Activated CD8-positive, alpha-beta memory T cell treated with anti-CD3 and anti-CD28 coated beads, Interleukin-2, amount 50 U/mL, for 48 hours (primary cell): Measurements from ENCODE around the gene EPS8.
"Not testable (repeated sequence)": the region's sequence is repeated elsewhere in the genome, so short reads cannot be mapped to it uniquely, and the experiment has no call there.

Experiments
- DNase-seq: peaks from one replicate; pipeline ENCODE4 v3.0.0-alpha.2; 2020

The EPS8 gene

DNA sequence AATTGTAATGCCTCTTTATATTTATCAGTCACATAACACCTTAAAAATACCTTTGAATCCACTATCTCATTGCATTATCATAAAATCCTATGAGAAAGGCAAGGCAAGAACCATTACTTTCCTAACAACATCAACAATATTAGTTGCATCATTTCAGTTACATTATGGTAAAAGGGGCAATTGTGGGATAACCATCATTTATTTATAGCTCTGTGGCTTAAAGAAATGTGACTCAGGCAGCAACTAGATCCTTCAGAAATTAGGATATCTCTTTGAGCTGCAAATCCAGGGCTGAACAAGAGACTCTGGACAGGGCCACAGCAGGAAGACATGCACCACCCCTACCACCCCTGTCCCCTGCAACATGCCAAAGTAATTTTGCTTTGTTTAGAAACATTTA lies 36.4 kb downstream of the EPS8 start:
- no peak for DNase-seq

DNA sequence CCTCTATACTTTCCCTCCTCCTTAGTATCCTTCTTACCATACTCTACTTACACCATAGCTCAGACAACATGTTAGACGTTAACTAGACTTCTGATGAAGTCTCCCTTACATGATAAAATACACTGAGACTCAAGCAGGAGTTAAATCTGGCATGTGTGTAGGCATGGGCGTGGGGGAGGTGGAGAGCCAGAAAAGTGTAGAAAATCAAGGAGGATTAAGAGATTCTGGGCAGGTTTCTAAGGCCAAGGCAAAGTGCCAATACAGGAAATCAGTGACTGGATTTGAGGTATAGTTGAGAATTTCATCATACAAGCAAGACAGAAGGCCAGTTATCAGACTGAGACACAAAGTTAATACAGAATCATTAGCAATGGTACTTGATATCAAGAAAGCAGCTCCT lies 37.4 kb downstream of the EPS8 start:
- no peak for DNase-seq

DNA sequence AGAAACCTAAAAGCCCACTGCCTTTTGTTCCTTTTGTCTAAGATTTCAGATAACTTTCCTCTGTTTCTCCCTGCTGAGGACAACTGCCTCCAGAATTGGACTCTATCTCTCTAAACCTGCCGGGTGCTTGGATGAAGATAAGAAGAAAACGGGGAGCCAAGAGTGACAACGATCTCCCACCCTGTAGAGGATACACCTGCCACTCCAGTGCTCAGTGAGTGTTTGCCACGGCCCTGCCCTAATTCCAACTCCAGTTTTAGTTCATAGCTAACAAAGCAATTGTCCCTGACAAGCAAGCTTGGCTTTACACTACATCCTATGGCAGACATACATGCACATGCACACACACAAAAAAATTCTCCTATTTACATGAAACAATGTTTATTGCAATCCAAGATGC lies 39.3 kb downstream of the EPS8 start:
- no peak for DNase-seq

DNA sequence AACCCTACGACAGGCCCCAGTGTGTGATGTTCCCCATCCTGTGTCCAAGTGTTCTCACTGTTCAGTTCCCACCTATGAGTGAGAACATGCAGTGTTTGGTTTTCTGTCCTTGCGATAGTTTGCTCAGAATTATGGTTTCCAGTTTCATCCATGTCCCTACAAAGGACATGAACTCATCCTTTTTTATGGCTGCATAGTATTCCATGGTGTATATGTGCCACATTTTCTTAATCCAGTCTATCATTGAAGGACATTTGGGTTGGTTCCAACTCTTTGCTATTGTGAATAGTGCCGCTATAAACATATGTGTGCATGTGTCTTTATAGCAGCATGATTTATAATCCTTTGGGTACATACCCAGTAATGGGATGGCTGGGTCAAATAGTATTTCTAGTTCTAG lies 47.3 kb downstream of the EPS8 start:
- not testable (repeated sequence) for DNase-seq

DNA sequence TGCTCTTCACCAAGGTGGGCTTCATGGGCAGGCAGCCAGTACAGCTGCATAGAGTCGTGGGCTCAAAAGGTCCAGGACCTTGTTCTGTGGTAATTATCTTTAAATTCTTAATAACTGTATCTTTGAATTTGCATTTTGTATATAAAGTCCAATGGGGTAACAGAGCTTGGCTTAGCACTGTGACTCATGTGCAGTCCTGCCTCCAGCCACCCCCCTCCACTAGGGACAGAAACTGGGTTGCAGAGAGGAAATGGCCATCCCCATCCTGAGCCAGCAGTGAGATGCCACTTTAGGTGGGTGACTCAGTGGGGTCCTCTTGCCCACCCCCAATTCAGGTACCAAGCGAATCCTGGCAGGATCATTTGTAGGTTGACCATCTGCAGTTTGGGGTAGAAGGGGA lies 48.1 kb downstream of the EPS8 start:
- DNase-seq: no peak

DNA sequence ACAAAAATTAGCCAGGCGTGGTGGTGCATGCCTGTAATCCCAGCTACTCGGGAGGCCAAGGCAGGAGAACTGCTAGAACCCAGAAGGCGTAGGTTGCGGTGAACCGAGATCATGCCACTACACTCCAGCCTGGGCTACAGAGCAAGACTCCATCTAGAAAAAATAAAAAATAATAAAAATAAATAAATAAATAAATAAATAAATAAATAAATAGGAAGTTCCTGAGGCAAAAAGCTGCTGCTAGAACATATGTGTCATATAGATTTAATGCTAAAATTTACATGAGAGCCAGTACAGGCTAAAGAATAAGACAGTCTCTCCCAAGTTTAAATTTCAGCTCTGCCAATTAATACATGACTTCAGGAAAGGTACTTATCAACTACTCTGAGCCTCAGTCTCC lies 48.8 kb downstream of the EPS8 start:
- DNase-seq: not testable (repeated sequence)

DNA sequence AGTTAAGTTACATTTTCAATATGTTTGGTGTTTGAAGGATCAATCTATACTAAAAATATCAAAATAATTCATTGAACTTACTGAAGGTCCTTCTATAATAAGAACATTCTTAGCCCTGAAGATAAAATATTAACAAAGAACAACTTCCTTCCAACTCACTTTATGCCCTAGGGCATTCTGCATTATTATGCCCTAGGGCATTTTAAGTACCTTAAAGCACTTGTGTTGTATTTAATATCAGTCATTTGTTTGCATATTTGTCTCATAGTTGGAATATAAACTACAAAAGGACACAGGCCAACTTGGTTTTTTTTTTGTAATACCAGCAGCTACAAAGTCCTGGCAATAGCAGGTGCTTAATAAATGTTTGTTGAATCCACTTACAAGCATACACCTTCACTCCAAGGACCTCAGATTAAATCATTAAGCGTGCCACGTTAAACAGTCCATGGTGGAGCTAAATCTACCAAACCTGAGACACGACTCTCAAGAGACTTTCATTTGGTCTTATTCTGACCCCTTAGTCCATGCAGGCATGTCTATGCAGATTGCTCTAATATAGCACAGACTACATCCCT lies 50.7 kb downstream of the EPS8 start:
- DNase-seq: no peak

DNA sequence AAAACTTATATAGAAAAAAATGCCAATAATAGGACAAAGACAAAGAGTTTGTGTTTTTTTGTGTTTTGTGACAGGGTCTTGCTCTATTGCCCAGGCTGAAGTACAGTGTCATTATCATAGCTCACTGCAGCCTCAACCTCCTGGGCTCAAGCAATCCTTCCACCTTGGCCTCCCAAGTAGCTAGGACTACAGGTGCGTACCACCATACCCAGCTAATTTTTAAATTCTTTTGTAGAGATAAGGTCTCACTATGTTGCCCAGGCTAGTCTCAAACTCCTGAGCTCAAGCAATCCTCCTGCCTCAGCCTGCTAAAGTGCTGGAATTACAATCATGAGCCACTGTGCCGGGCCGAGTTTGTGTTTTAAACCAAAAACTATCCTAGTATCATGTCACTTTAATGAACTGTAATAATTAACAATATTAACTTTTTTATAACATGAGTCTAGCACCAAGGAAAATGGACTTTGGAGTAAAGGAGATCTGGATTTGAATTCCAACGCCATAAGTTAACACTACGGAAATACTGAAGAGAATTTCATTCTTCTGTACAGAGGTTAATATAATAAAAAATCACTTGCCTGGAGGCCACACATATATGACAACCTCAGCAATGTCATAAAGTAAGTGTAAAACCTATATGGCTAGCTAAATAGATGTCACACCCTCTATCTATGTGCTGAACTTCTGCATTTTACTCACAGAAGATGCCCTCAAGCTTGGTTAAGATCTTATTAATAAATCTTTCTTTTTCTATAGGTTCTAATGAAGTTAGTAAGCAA lies 53.2 kb downstream of the EPS8 start:
- DNase-seq: no peak

DNA sequence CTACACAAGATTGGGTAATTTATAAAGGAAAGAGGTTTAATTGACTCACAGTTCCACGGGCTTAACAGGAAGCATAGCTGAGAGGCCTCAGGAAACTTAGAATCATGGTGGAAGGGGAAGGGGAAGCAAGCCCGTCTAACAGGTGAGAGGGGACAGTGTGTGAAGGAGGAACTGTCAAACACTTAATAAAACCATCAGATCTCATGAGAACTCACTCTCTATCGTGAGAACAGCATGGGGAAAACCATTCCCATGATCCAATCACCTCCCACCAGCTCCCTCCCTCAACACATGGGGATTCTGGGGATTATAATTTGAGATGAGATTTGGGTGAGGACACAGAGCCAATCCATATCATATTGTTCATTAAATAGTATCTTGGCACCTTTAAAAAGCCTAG lies 56.1 kb downstream of the EPS8 start:
- DNase-seq: no peak

DNA sequence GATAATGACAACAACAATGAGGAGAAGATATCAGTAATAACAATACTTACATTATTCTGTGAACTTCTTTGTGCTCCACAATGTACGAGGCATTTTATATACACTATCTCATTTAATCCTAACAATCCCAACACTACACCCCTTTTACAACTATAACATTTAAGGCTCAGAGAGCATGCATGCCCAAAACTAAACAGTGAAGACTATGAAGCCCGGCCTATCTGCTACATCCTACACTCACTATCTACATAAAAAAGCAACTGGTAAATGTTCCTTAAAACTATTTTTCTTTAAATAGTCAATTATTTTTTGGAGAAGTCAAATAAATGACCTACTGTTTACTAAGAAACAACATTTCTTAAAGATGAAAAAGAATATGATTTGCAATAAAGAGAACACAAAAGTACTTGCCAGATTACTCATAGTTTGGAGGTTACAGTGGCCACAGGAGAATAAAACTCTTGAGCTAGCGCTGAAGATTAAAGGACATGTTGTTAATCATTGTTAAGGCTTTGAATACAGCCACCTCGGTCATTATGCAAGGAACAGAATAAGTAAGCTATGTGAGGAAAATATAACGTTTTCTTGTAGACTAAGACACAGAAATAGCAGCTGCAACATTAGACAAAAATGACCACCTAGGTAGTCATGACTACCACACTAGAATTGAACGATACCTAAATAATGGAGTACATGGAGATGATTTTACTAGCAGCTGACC lies 56.7 kb downstream of the EPS8 start:
- no peak for DNase-seq

DNA sequence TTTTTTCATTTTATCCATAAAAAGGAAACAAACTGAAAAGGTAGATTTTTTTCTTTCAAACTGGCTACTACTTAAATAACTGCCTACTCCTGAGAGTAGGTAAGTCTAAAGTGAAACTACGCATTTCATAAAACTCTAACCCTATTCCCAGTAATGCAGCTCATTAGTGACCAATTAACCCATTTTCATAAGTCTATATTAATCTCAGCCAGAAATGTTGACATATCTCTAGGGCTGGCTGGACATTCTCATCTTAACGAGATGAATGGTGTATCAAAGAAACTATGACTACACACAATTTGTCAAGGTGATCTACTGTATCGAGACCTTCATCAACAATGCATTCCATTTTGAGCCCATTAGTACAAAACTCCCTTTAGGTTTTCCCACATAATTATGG lies 57.2 kb downstream of the EPS8 start:
- no peak for DNase-seq

DNA sequence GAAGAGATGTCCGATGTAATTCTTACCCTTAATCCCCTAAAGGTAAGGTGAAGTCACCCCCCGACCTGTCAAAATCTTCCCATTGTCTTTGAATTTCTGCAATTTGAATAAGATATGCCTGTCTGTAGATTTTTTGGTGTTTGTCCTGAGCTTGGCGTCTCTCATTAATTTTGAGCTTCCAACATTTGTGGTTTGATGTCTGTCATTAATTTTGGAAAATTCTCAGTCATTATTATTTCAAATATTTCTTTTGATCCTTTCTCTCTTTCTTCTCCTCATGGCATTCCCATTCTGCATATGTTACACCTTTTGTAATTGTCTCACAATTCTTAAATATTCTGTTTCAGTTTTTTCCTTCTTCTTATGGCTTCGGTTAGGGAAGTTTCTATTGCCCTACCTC lies 60.1 kb downstream of the EPS8 start:
- no peak for DNase-seq

DNA sequence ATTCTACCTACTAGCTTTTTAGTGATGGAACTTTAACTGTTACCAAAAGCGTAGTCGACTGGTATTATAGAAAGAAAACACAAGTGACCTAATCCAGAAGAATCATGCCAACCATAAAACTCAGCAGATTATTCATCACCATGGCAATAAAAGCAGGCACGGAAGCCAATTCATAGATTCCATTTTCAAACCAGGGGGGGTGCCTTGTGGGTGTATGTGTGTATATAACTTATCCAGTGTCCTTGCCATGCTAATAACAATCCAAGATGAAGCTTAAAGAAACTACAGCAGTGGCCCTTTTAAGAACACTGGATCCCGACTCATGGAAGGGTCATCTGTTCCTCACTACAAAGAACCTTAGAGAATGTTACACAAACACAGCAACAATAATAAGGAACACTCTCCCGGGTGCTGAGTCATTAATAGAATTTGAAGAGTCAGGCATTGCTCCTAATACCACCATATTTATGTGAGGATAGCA lies 61.0 kb downstream of the EPS8 start:
- DNase-seq: no peak

DNA sequence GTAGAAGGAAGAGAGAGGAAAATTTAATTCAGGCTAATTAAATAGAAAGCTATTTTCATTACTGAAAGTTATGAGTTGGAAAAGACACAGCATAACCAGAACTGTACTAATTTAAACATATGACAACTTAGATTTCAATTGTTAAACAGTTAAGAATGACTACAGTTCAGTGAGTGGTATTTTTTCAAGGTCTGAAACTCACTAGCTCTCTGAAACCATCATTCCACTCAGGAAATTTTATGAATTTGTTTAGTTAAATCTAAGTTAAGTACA lies 62.4 kb downstream of the EPS8 start:
- no peak for DNase-seq

DNA sequence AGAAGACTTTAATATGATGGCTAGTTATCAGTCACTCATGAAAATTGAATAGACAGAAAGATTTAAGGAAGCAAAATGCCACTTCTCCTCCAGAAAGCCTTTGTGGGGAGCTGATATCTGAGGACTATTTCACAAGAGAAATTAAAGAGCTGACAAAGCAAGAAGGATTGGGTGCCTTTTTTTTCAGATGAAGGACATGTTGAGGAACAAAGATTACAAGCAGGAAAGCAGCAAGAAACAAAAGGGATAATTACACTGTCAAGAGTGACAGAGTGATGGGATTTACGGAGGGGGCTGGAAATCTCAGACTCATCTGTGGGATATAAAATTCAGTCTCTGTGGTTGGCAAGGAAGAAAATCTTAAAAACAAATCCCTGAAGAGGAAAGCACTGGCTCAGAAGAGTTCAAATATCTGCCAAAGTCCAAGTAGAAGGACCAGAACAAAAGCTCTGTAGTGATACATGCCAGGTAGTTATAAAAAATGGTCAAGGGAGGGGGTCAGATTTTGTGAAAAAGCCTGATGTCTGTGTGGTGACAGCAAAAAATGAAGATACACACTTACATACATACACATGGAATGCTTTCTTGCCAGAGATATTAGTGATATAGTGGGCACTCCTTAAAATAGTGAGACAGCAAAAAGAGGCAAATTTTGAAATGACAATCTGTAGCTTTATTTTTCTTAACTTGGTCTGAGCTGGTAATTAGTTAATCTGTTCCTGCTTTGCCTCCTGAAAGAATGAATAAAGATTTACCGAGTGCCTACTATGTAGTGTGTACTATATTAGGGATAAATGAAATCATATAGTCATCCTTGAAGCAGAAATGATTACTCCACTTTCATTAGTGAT lies 62.9 kb downstream of the EPS8 start:
- DNase-seq: no peak

DNA sequence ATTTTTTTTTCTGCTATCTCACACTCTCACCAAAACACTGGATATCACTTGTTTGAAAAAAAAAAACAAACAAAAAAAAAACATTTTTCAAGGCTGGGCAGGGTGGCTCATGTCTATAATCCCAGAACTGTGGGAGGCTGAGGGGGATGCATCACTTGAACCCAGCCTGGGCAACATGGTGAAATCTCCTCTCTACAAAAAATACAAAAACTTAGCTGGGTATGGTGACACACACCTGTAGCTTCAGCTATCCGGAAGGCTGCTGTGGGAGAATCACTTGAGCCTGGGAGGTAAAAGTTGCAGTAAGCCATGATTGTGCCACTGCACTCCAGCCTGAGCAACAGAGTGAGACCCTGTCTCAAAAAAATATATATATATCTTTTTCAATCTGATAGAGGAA lies 66.2 kb downstream of the EPS8 start:
- DNase-seq: no peak

DNA sequence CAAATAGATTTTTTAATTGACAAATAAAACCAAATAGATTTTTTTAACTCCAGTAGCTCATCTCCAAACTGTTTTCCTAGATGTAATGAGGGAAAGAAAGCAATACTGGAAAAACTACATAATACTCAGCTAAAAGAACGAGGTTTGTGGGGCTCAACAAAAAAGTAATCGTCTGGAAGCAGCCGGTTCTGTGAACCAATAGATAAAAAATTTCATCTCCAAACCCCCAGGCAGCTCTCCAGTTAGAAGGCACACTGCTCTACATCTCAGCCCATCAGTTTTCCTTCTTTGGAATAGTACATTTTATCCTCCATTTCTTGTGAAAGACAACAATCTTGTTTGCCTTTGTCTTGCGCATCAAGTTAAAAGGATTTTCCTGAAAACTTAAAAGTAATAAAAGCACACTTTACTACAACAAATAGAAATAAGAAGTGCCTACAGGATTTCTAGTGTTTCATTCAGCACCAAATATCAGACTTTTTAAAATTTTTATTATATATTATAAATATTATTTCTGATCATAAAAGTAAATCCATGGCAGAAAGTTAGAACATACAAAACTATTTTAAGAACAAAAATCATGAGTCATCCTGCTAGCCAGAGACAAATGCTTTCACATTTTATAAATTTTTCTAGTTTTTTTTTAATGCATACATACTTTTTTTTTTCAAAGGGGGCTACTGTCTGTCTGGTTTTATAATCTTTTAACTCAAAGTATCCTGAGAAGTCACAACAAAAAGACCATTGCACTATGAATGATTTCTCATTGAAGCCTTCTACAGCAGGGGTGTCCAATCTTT lies 67.7 kb downstream of the EPS8 start:
- no peak for DNase-seq

DNA sequence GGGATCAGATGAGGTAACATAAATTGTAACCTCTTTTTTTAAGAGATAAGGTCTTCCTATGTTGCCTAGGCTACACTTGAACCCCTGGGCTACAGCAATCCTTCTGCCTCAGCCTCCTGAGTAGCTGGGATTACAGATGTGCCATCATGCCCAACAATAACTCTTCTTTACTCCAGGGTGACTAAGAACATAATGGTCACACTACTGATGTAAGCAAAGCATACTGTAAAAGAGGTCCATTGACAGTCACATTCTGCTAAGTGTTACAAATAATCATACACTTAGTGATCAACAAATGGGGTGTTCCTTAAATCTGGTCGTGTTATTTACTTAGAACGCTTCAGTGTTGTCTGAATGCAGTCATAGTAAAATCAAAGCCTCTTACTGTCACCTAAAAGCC lies 68.9 kb downstream of the EPS8 start:
- DNase-seq: no peak

DNA sequence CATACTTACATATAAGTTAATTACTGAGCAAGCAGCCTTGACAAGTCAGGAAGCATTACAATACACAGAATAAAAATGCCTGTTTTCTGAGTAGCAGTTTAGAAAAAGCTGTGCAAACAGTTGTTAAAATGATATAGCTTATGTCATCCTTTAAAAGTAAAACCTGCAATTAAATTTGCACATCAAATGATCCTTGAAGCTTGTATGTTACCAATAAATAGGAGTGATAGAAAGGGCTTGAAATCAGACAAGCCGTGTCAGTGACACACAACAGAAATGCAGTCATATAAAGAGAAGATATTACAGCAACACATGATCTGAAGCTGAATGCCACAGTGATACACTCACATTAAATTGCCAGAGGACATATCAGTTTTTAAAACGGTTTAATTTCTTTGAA lies 70.0 kb downstream of the EPS8 start:
- DNase-seq: no peak

DNA sequence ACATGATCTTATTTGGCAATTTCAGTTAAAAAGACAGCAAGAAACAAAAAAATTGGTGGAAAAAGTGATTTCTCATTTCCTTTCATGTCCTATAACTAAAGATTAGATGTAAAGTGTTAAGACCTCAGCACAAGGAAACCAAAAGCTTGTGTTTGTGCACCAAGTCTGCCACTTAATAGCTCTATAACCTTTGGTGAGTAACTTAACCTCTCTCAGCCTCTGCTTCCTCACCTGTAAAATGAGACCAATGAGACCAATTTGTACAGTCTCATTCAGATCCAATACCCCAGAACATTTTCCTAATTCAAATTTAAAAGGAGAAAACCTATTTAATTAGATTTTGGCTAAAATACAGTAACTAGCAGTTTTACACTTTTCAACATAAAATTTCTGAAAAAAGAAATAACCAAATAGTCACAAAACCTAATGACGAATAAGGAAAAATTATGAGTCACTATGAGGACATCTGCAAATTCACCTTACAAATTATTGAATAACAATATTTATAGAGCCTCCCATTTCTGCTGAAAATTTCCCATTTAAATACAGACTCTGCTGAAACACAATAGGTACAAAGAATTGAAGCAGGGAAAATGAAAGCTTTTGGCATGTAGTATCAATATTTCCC lies 71.1 kb downstream of the EPS8 start:
- no peak for DNase-seq

DNA sequence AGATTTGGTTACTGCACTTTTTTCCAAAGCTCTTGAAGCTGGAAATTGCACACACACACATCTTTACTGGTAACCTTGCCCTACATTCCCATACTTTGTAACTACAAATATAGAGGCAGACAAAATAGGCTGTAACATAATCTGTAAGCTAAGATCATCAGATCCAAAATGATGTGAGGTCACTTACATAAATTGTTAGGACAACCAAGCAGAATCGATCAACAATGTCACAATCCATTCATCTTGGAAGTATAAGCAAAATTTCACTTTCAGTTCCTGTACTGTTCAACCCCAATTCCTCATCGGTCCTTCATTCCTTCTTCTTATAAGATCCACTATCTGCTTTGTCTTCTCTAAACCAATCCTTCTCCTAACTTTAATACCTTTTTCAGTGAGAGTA lies 72.6 kb downstream of the EPS8 start:
- DNase-seq: no peak

DNA sequence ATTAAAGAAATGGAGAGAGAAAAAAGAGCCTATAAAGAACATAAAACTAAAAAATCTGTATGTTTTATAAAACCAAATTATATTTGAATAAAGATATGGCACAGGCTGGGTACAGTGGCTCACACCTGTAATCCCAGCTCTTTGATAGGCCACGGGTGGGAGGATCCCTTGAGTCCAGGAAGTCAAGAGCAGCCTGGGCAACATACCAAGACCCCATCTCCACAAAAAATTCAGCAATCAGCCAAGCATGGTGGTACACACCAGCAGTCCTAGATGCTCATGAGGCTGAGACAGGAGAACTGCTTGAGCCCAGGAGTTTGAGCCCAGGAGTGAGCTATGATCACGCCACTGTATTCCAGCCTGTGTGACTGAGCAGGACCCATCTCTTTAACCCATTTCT lies 74.9 kb downstream of the EPS8 start:
- no peak for DNase-seq
